Thoracic aorta (tissue), 2 donors: ENCODE results near the gene ANKRD52. TPM values are rescaled to one million over a fixed set of nuclear protein-coding genes. Genes with fewer than 3 reads are reported as not detected.

ENCODE experiments used
- ATAC-seq: fragments of 150-250 bp; one replicate; pipeline ENCODE4 v1.8.0; 2017; ENCODE audit warnings: low read depth; ENCODE audit not compliant: insufficient number of reproducible peaks, low FRiP score
- DNase-seq: peaks from one replicate; pipeline ENCODE4 v3.0.0-alpha.2; 2020; ENCODE audit warnings: low spot score
- H3K27ac ChIP-seq, 2 donors: fragments of 200-600 bp; sonication (generic); 1 replicate in 1 of 2; 2 replicates in 1 of 2; pipeline ENCODE4 v1.5.1; 2016; ENCODE audit warnings: mild to moderate bottlenecking in 2 of 2, moderate library complexity in 2 of 2
- H3K27me3 ChIP-seq: fragments of 200-600 bp; sonication (generic); replicated peaks from 2 replicates; pipeline ENCODE4 v1.6.0; 2016; ENCODE audit warnings: mild to moderate bottlenecking; ENCODE audit not compliant: insufficient read depth
- H3K36me3 ChIP-seq: fragments of 200-600 bp; sonication (generic); one replicate; pipeline ENCODE4 v1.5.1; 2016
- H3K4me1 ChIP-seq, 2 donors: fragments of 200-600 bp; sonication (generic); 1 replicate in 1 of 2; 2 replicates in 1 of 2; pipeline versions ENCODE4 v1.5.1 to v1.6.0; 2016; ENCODE audit warnings: low read depth in 2 of 2, mild to moderate bottlenecking in 1 of 2; ENCODE audit not compliant: control insufficient read depth in 1 of 2
- H3K4me3 ChIP-seq: fragments of 200-600 bp; sonication (generic); 2 replicates; pipeline ENCODE4 v1.5.1; 2016; ENCODE audit warnings: mild to moderate bottlenecking
- H3K9me3 ChIP-seq: fragments of 200-600 bp; sonication (generic); 2 replicates; pipeline ENCODE4 v1.5.1; 2016
- CTCF ChIP-seq: fragments of 200-600 bp; sonication (generic); IDR thresholded peaks from one replicate; pipeline ENCODE4 v1.5.1; 2019; ENCODE audit warnings: antibody characterized with exemption
- total RNA-seq, 2 donors: library from RNA; depleted of rRNA; stranded (reverse); fragments of >200 nt; gene quantifications; one replicate each; pipeline versions ENCODE4 v1.1.0 to v1.2.3, GENCODE V29; 2016

The ANKRD52 gene
- total RNA-seq, 2 donors from 2014 or later, result 30.9 to 36.3 TPM

GRCh38 chr12:56261503-56262232 is 3.5 kb upstream of the ANKRD52 start:
- H3K4me1 ChIP-seq, result peaks cover 12 to 17% of the 10 kb centered on the region in 2 donors
- H3K36me3 ChIP-seq, result no peaks in the 10 kb centered on the region
- H3K4me3 ChIP-seq, result no peak overlapping the region
- no peak for ATAC-seq
- H3K27ac ChIP-seq, result no peak overlapping the region
- H3K27me3 ChIP-seq, result no peaks in the 10 kb centered on the region
- DNase-seq, result no peak
- TF ChIP-seq CTCF, result no peak
- no peaks in the 10 kb centered on the region for H3K9me3 ChIP-seq

GRCh38 chr12:56260921-56261320 is 2.7 kb upstream of the ANKRD52 start:
- no peak overlapping the region for H3K27ac ChIP-seq
- ATAC-seq (no peak), DNase-seq (no peak)
- peaks cover 13 to 25% of the 10 kb centered on the region in 2 donors for H3K4me1 ChIP-seq
- no peaks in the 10 kb centered on the region for H3K36me3 ChIP-seq
- no peak for TF ChIP-seq CTCF
- no peaks in the 10 kb centered on the region for H3K27me3 ChIP-seq
- H3K4me3 ChIP-seq, result no peak overlapping the region
- H3K9me3 ChIP-seq, result no peaks in the 10 kb centered on the region

- Histone ChIP-seq H3K9me3 (no peaks in the 10 kb centered on the region), H3K4me1 (peaks cover 13 to 30% of the 10 kb centered on the region in 2 donors), H3K27ac (no peak overlapping the region), H3K27me3 (no peaks in the 10 kb centered on the region), H3K4me3 (no peak overlapping the region), H3K36me3 (peaks cover 4% of the 10 kb centered on the region)
- ATAC-seq (no peak), DNase-seq (no peak)
- no peak for TF ChIP-seq CTCF
Measured at GRCh38 chr12:56260380-56260779, 2.2 kb upstream of the ANKRD52 start.

- DNase-seq (no peak), ATAC-seq (no peak)
- TF ChIP-seq CTCF, result no peak
- Histone ChIP-seq H3K27ac (peak overlapping the region; percentile 73 to 75), H3K36me3 (peaks cover 18% of the 10 kb centered on the region), H3K27me3 (no peaks in the 10 kb centered on the region), H3K9me3 (no peaks in the 10 kb centered on the region), H3K4me3 (peak overlapping the region; percentile 85), H3K4me1 (peaks cover 13 to 30% of the 10 kb centered on the region in 2 donors)
Measured at GRCh38 chr12:56258820-56259183, 618 bp upstream of the ANKRD52 start.

- peak overlapping the region; percentile 73 to 75 for H3K27ac ChIP-seq
- H3K9me3 ChIP-seq, result no peaks in the 10 kb centered on the region
- H3K27me3 ChIP-seq, result no peaks in the 10 kb centered on the region
- no peak for DNase-seq
- no peak for ATAC-seq
- H3K36me3 ChIP-seq, result peaks cover 31% of the 10 kb centered on the region
- peak overlapping the region; percentile 85 for H3K4me3 ChIP-seq
- peaks cover 13 to 30% of the 10 kb centered on the region in 2 donors for H3K4me1 ChIP-seq
- no peak for TF ChIP-seq CTCF
Measured at GRCh38 chr12:56257491-56258067, 605 bp downstream of the ANKRD52 start.
